IPS-20b (cell line): ENCODE data around the gene TMEM145.

ENCODE experiments used
- H3K27ac ChIP-seq: one replicate; pipeline ENCODE4 v1.5.1; 2013; ENCODE audit warnings: low read length
- H3K27me3 ChIP-seq: 2 replicates; pipeline ENCODE4 v1.6.1; 2013; ENCODE audit warnings: mild to moderate bottlenecking, low read length, inconsistent platforms; ENCODE audit not compliant: insufficient read depth
- H3K36me3 ChIP-seq: 2 replicates; pipeline ENCODE4 v1.6.1; 2013; ENCODE audit warnings: low read depth, mild to moderate bottlenecking, inconsistent platforms, low read length, moderate library complexity; ENCODE audit not compliant: insufficient read depth
- H3K4me1 ChIP-seq: 2 replicates; pipeline ENCODE4 v1.6.1; 2013; ENCODE audit warnings: mild to moderate bottlenecking, control low read depth, inconsistent platforms, low read length, moderate library complexity; ENCODE audit not compliant: insufficient read depth
- H3K4me3 ChIP-seq: 2 replicates; pipeline ENCODE4 v1.5.1; 2013; ENCODE audit warnings: mild to moderate bottlenecking, low read length, inconsistent platforms
- H3K9ac ChIP-seq: 2 replicates; pipeline ENCODE4 v1.6.1; 2013; ENCODE audit warnings: low read depth, mild to moderate bottlenecking, inconsistent platforms, low read length, moderate library complexity
- H3K9me3 ChIP-seq: 2 replicates; pipeline ENCODE4 v1.6.1; 2013; ENCODE audit warnings: mild to moderate bottlenecking, low read depth, low read length, inconsistent platforms; ENCODE audit not compliant: insufficient read depth

The TMEM145 gene

DNA sequence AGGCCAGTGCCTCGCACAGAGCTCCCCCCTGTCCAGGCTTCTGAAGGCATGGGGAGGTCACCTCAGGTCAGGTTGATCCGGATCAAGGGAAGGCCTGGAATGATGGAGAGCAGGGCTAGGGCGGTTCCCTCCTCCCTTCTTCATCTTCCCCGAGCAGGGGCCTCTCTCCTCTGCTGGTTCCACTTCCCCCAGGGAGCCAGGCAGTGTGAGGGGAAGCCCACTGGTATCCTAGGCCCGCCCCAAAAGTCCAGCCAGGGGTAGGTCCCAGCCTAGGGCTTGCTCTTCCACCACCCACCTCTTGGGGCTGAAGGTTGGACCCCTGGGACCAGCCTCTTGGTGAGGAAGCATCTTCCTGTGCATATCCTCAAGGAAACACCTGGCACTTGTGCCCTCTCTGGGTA is 27.6 kb upstream of the TMEM145 start:
- H3K27ac ChIP-seq = no peak overlapping the region

DNA sequence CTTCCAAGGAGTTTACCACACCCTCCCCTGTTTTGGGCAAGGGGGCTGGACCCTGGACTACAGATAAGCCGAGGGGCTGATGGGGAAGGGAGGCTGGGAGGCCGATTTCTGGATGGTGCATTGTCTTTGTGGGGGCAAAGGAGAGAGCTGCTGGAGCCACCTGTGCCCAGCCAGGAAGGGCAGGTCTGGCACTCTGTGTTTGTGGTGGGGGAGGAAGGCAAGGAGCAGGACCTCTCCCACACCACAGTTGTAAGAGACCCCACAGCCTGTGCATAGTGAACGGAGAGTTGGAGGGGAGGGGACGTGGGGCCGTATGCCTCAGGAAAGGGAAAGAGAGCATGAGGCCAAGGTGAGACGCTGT is 27.1 kb upstream of the TMEM145 start:
- Histone ChIP-seq H3K27ac (no peak overlapping the region), H3K36me3 (peaks cover 40% of the 10 kb centered on the region), H3K27me3 (no peaks in the 10 kb centered on the region), H3K9ac (no peak overlapping the region; the same call in 1 of the 2 replicates), H3K4me1 (peaks cover 24% of the 10 kb centered on the region), H3K4me3 (peak overlapping the region; percentile 70; the same call in 1 of the 2 replicates), H3K9me3 (no peaks in the 10 kb centered on the region)

More for the DNA sequence above, 27.6 kb upstream of the TMEM145 start:
- peak overlapping the region; percentile 70 for H3K4me3 ChIP-seq
- peaks cover 35% of the 10 kb centered on the region for H3K36me3 ChIP-seq
- no peaks in the 10 kb centered on the region for H3K9me3 ChIP-seq
- peaks cover 24% of the 10 kb centered on the region for H3K4me1 ChIP-seq
- H3K9ac ChIP-seq = peak overlapping the region; percentile 73; the same call in 1 of the 2 replicates
- no peaks in the 10 kb centered on the region for H3K27me3 ChIP-seq

DNA sequence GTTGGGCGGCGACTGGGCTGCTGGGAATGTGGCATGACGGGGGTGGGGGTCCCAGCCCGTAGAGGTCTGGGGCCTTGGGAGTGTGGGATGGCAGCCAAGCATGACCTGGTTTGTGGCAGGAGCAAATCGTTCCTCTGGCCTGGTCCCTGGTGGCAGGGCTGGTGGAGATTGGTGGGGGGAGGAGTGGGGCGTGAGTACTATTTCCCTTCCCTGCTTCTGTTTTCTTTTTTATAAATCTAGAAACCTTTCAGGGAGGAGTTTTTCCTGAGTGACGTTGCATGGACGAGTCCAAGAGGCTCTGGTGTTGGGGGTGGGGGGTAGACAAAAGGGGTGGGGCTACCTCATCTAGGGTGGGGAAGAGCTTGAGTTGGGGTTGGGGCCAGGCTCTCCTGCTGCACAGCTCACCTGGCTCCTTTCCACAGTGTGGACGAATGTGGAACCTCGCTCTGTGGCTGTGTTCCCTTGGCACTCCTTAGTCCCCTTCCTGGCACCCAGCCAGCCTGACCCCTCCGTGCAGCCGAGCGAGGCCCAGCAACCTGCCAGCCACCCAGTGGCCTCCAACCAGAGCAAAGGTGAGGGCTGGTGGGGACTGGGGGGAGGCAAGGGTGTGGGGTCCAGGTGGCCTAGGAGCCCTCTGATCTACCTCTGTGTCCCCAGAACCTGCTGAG is 26.6 kb upstream of the TMEM145 start:
- H3K27me3 ChIP-seq = no peaks in the 10 kb centered on the region
- H3K4me1 ChIP-seq = peaks cover 24% of the 10 kb centered on the region
- H3K27ac ChIP-seq = no peak overlapping the region
- H3K9me3 ChIP-seq = no peaks in the 10 kb centered on the region
- no peak overlapping the region for H3K9ac ChIP-seq
- H3K4me3 ChIP-seq = no peak overlapping the region
- peaks cover 41% of the 10 kb centered on the region for H3K36me3 ChIP-seq

DNA sequence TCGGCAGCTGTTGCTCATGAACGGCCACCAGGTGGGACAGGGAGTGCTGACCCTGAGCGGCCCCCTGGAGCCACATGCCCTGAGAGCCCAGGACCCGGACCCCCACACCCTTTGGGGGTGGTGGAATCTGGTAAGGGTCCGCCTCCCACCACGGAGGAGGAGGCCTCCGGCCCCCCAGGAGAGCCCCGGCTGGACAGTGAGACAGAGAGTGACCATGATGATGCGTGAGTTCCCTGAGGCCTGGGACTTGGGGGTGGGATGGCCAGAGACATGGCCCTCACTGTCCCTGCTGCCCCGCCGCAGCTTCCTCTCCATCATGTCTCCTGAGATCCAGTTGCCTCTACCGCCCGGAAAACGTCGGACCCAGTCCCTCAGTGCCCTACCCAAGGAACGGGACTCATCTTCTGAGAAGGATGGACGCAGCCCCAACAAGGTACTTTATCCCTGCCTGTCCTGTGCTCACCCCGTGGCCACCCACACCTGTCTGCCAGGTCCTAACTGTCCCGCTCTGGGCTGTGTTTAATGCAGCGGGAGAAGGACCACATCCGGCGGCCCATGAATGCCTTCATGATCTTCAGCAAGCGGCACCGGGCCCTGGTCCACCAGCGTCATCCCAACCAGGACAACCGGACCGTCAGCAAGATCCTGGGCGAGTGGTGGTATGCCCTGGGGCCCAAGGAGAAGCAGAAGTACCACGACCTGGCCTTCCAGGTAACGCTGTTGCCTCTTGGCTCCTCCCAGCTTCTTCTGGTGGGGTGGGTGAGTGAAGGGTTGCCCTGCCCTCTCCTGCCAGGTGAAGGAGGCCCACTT is 25.9 kb upstream of the TMEM145 start:
- Histone ChIP-seq H3K9ac (no peak overlapping the region), H3K4me1 (peaks cover 18% of the 10 kb centered on the region), H3K36me3 (peaks cover 49% of the 10 kb centered on the region), H3K4me3 (no peak overlapping the region), H3K9me3 (no peaks in the 10 kb centered on the region), H3K27me3 (no peaks in the 10 kb centered on the region), H3K27ac (no peak overlapping the region)

DNA sequence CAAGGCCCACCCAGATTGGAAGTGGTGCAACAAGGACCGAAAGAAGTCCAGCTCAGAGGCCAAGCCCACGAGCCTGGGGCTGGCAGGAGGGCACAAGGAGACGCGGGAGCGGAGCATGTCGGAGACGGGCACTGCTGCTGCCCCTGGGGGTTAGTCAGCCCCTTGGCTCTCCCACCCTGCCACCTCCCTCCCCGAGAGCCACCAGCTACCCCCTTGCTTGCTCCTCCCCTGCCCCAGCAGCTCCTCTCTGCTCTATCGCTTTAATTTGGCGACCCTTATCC is 25.3 kb upstream of the TMEM145 start:
- H3K4me3 ChIP-seq = no peak overlapping the region
- peaks cover 15% of the 10 kb centered on the region for H3K4me1 ChIP-seq
- peaks cover 54% of the 10 kb centered on the region for H3K36me3 ChIP-seq
- H3K9ac ChIP-seq = no peak overlapping the region
- no peak overlapping the region for H3K27ac ChIP-seq
- no peaks in the 10 kb centered on the region for H3K9me3 ChIP-seq
- no peaks in the 10 kb centered on the region for H3K27me3 ChIP-seq

DNA sequence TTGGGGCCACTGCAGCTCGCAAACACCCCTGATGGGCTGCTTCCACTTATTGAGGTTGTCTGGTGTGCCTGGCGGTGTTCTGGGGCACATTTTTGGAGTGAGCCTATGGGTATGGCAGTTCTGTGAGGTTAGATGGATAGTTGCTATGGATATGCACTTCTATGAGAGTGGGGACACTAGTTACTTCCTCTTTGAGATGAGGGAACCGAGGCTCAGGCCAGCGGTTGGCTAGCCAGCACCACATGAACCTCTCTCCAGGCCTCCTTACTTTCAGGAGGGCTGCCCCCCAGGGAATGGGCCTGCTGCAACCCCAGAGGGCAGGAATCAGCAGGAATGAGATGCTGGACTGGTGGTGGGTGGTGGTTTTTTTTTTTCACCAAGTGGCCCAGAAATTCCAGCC is 24.7 kb upstream of the TMEM145 start:
- no peaks in the 10 kb centered on the region for H3K27me3 ChIP-seq
- no peak overlapping the region for H3K9ac ChIP-seq
- H3K4me1 ChIP-seq = peaks cover 9% of the 10 kb centered on the region
- no peak overlapping the region for H3K4me3 ChIP-seq
- peaks cover 61% of the 10 kb centered on the region for H3K36me3 ChIP-seq
- no peaks in the 10 kb centered on the region for H3K9me3 ChIP-seq
- H3K27ac ChIP-seq = no peak overlapping the region

DNA sequence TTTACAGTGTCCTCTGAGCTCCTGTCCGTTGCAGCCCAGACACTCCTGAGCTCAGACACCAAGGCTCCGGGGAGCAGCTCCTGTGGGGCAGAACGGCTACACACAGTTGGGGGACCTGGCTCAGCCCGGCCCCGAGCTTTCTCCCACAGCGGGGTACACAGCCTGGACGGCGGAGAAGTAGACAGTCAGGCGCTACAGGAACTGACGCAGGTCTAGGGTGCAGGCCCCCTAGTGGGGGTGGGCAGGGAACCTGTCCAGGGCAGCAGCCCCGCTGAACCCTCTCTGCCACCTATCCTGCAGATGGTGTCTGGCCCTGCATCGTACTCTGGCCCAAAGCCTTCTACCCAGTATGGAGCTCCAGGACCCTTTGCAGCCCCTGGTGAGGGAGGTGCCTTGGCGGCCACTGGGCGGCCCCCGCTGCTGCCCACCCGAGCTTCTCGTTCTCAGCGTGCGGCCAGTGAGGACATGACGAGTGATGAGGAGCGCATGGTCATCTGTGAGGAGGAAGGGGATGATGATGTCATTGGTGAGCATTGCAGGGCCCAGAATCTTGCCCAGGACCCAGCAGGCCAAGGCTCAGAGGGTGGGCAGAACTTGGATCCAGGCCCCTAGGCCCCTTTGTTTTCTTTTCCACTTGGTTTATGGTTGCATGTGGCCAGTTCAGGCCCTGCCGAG is 24.1 kb upstream of the TMEM145 start:
- H3K9me3 ChIP-seq = no peaks in the 10 kb centered on the region
- no peaks in the 10 kb centered on the region for H3K27me3 ChIP-seq
- H3K27ac ChIP-seq = no peak overlapping the region
- H3K36me3 ChIP-seq = peaks cover 65% of the 10 kb centered on the region
- H3K4me3 ChIP-seq = no peak overlapping the region
- peaks cover 8% of the 10 kb centered on the region; the same call in 1 of the 2 replicates for H3K4me1 ChIP-seq
- H3K9ac ChIP-seq = no peak overlapping the region

DNA sequence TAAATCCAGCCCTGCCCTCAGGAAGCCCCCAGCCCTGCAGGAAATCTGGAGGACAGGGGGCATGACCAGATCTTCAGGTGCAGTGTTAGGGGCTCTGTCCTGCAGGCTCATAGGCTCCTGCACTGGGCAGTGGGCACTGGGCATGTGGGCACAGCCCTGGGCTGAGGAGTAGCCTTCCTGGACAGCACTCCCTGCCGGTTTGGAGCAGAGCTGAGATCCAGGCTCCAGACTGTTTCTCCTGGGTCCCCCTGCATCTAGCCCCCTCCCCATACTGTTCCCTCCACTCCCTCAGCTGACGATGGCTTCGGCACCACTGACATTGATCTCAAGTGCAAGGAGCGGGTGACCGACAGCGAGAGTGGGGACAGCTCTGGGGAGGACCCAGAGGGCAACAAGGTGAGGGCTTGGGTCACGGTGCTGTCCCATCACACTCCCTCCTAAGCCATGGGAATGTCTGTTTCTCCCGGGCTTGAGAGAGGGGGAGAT is 23.5 kb upstream of the TMEM145 start:
- peaks cover 8% of the 10 kb centered on the region; the same call in 1 of the 2 replicates for H3K4me1 ChIP-seq
- no peaks in the 10 kb centered on the region for H3K27me3 ChIP-seq
- no peak overlapping the region for H3K9ac ChIP-seq
- peaks cover 71% of the 10 kb centered on the region for H3K36me3 ChIP-seq
- no peak overlapping the region for H3K27ac ChIP-seq
- H3K4me3 ChIP-seq = no peak overlapping the region
- no peaks in the 10 kb centered on the region for H3K9me3 ChIP-seq

DNA sequence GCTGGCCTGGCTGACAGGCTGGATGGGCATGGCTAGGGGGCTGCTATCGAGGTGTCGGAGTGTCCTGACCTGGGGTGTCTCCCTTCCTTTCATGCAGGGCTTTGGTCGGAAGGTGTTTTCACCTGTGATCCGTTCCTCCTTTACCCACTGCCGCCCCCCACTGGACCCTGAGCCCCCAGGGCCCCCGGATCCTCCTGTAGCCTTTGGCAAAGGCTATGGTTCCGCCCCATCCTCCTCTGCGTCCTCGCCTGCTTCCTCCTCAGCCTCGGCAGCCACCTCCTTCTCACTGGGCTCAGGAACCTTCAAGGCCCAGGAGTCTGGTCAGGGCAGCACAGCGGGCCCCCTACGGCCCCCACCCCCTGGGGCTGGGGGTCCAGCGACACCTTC is 23.0 kb upstream of the TMEM145 start:
- Histone ChIP-seq H3K36me3 (peaks cover 72% of the 10 kb centered on the region), H3K9ac (no peak overlapping the region), H3K4me1 (peaks cover 7% of the 10 kb centered on the region; the same call in 1 of the 2 replicates), H3K4me3 (no peak overlapping the region), H3K27me3 (no peaks in the 10 kb centered on the region), H3K9me3 (no peaks in the 10 kb centered on the region), H3K27ac (no peak overlapping the region)

DNA sequence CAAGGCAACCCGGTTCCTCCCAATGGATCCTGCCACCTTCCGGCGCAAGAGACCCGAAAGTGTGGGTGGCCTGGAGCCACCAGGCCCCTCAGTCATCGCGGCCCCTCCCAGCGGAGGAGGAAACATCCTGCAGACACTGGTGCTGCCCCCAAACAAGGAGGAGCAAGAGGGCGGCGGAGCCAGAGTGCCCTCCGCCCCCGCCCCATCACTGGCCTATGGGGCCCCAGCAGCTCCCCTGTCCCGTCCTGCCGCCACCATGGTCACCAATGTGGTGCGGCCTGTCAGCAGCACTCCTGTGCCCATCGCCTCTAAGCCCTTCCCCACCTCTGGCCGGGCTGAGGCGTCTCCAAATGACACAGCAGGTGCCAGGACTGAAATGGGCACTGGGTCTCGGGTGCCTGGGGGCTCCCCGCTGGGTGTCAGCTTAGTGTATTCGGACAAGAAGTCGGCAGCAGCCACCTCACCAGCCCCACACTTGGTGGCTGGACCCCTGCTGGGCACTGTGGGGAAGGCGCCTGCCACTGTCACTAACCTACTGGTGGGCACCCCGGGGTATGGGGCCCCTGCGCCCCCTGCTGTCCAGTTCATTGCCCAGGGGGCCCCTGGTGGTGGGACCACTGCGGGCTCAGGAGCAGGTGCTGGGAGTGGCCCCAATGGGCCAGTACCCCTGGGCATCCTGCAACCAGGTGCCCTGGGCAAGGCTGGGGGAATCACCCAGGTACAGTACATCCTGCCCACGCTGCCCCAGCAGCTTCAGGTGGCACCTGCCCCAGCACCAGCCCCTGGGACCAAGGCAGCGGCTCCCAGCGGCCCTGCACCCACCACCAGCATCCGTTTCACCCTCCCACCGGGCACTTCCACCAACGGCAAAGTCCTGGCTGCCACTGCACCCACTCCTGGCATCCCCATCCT is 22.3 kb upstream of the TMEM145 start:
- Histone ChIP-seq H3K9me3 (no peaks in the 10 kb centered on the region), H3K9ac (no peak overlapping the region), H3K4me3 (no peak overlapping the region), H3K27ac (no peak overlapping the region), H3K4me1 (0 out of 2 replicates have a peak, but pooled peaks cover 3% of the 10 kb centered on the region), H3K36me3 (peaks cover 72% of the 10 kb centered on the region), H3K27me3 (no peaks in the 10 kb centered on the region)

DNA sequence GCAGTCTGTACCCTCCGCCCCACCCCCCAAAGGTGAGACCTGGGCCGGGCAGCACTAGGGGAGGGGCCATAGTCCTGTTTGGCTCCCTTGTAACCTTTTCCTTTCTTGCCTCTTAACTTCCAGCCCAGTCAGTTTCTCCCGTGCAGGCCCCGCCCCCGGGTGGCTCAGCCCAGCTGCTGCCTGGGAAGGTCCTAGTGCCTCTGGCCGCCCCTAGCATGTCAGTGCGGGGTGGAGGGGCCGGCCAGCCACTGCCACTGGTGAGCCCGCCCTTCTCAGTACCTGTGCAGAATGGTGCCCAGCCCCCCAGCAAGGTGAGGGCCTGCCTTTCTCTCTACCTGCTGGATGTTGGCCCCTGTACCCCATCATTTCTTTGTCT is 21.7 kb upstream of the TMEM145 start:
- Histone ChIP-seq H3K9me3 (no peaks in the 10 kb centered on the region), H3K27me3 (no peaks in the 10 kb centered on the region), H3K36me3 (peaks cover 72% of the 10 kb centered on the region), H3K27ac (no peak overlapping the region), H3K4me3 (no peak overlapping the region), H3K9ac (no peak overlapping the region), H3K4me1 (no peaks in the 10 kb centered on the region)
